Prostate gland (tissue), 2 donors: ENCODE measurements around the gene SH2D3A. TPM values are rescaled to one million over a fixed set of nuclear protein-coding genes. Genes with fewer than 3 reads are reported as not detected.
"Not testable (repeated sequence)": the region's sequence is repeated elsewhere in the genome, so short reads cannot be mapped to it uniquely, and the experiment has no call there.

ENCODE experiments used
- DNase-seq: peaks from one replicate; pipeline ENCODE4 v3.0.0-alpha.2; 2019; ENCODE audit warnings: low spot score
- H3K27ac ChIP-seq, 2 donors: fragments of 200-600 bp; sonication (generic); 2 replicates each; pipeline ENCODE4 v1.5.1; 2017 to 2019
- H3K27me3 ChIP-seq: fragments of 200-600 bp; sonication (generic); replicated peaks from 2 replicates; pipeline ENCODE4 v1.5.1; 2019; ENCODE audit not compliant: insufficient read depth
- H3K36me3 ChIP-seq, 2 donors: fragments of 200-600 bp; sonication (generic); 1 replicate in 1 of 2; 2 replicates in 1 of 2; pipeline versions ENCODE4 v1.5.1 to v1.8.1; 2017 to 2019
- H3K4me1 ChIP-seq: fragments of 200-600 bp; sonication (generic); replicated peaks from 2 replicates; pipeline ENCODE4 v1.5.1; 2019
- H3K4me3 ChIP-seq, 2 donors: fragments of 200-600 bp; sonication (generic); 2 replicates each; pipeline ENCODE4 v1.5.1; 2017 to 2019
- H3K9me3 ChIP-seq: fragments of 200-600 bp; sonication (generic); 2 replicates; pipeline ENCODE4 v1.5.1; 2017
- POLR2A ChIP-seq: fragments of 450-650 bp; IDR thresholded peaks from one replicate; pipeline ENCODE4 v1.6.1; 2016; ENCODE audit warnings: antibody characterized with exemption, mild to moderate bottlenecking
- POLR2AphosphoS5 ChIP-seq: sonication (generic); formaldehyde crosslinking; IDR thresholded peaks from one replicate; pipeline ENCODE4 v1.6.1; 2017; ENCODE audit warnings: antibody characterized with exemption
- WGBS: methylation state at CpG from one replicate; pipeline ENCODE4 v1.1.5; 2018; 5-methylcytosine and 5-hydroxymethylcytosine counted together
- intact Hi-C: fragments of 100-400 bp; cut with DNase I; formaldehyde crosslinking; loops from one replicate; pipeline ENCODE4 v1.14.2; 2022
- total RNA-seq, 2 donors: library from RNA; depleted of rRNA; stranded (reverse); fragments of >200 nt; gene quantifications; one replicate each; pipeline ENCODE4 v1.1.0, GENCODE V29; 2016
- TF ChIP-seq, protein P1 (sequence below), 4 experiments: fragments of 200-600 bp in 2 of 4; fragments of 450-650 bp in 2 of 4; sonication (generic) in 2 of 4; IDR thresholded peaks; 1 replicate in 3 of 4; 2 replicates in 1 of 4; pipeline ENCODE4 v1.5.1; 2016 to 2019; ENCODE audit warnings: antibody characterized with exemption in 4 of 4, mild to moderate bottlenecking in 2 of 4, moderate library complexity in 2 of 4

Gene SH2D3A
- total RNA-seq, 2 donors from 2014 or later = 35.5 to 45.1 TPM

DNA sequence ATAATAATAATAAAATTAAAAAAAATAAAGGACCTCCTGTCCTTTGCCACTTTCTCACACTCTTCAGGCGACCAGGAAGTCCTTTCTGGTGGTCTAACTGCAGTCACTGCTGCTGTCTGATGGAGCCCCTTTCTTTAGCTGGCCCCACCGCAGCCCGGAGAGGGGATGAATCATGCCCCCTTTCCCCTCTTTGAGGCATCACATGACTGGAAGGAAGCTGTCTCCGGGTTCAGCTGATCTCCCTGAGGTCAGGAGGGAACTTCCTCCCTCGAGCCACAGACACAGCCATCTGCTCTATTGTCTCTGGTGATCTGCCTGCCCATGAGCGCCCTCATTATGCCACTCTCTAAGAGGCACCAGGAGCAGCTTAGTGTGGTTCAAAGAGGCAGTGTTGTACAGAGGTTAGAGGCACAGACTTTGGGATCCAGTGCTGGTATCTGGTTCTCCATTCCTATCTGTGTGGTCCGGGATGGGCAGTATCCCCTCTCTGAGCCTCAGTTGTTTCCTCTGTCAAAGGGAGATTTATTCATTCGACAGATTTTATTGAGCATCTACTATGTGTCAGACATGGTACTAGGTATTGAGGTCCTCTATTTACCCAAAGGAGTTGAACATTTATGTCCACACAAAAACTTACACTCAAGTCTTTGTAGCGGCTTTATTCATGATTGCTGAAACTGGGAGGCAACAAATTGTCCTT, 35.3 kb upstream of the SH2D3A start:
- no peak overlapping the region for H3K27ac ChIP-seq
- no peaks in the 10 kb centered on the region for H3K36me3 ChIP-seq
- H3K9me3 ChIP-seq = no peaks in the 10 kb centered on the region
- no peaks in the 10 kb centered on the region for H3K4me1 ChIP-seq
- 72% methylated on average over 9 of the region's 9 CpGs for WGBS
- TF ChIP-seq POLR2AphosphoS5 (no peak), POLR2A (no peak)
- TF ChIP-seq, protein P1, sequence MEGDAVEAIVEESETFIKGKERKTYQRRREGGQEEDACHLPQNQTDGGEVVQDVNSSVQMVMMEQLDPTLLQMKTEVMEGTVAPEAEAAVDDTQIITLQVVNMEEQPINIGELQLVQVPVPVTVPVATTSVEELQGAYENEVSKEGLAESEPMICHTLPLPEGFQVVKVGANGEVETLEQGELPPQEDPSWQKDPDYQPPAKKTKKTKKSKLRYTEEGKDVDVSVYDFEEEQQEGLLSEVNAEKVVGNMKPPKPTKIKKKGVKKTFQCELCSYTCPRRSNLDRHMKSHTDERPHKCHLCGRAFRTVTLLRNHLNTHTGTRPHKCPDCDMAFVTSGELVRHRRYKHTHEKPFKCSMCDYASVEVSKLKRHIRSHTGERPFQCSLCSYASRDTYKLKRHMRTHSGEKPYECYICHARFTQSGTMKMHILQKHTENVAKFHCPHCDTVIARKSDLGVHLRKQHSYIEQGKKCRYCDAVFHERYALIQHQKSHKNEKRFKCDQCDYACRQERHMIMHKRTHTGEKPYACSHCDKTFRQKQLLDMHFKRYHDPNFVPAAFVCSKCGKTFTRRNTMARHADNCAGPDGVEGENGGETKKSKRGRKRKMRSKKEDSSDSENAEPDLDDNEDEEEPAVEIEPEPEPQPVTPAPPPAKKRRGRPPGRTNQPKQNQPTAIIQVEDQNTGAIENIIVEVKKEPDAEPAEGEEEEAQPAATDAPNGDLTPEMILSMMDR (IDR thresholded peaks at IDR 0.05) = no peak
- DNase-seq = no peak
- no peaks in the 10 kb centered on the region for H3K27me3 ChIP-seq
- no peak overlapping the region for H3K4me3 ChIP-seq
- intact Hi-C loops = no loop called here

DNA sequence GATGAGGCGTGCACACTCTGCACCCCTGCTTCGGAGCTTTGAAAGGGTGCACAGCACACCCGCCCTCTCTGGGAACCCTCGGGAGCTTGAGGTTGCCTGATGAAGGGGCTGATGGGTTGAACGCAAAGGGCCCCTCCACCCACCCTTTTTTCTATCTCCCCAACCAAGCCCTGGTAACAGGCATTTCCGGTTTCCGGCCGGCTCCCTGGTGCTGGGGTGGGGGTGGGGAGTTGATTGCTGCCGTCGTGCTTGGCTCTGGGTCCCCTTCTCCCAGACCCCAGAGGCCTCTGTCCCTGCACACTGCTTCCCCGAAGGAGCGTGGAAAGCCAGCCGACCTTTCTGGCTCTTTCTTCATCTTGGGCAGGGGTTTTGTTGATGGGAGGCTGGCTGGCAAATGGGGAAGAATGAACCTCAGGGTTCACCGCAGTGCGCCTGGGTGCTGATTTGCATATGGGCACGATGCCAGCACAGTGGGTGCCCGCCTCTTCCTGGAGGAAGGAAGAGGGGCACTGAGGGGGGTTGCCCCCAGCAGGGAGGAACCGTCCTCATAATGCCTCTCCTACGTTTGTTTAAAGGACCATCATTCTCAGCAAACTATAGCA, 34.4 kb upstream of the SH2D3A start:
- no peak overlapping the region for H3K27ac ChIP-seq
- H3K9me3 ChIP-seq = no peaks in the 10 kb centered on the region
- TF ChIP-seq, protein P1 (IDR thresholded peaks at IDR 0.05) = no peak
- TF ChIP-seq POLR2AphosphoS5 (no peak), POLR2A (no peak)
- no peaks in the 10 kb centered on the region for H3K27me3 ChIP-seq
- peak; percentile 22 for DNase-seq
- no peaks in the 10 kb centered on the region for H3K36me3 ChIP-seq
- intact Hi-C loops = no loop called here
- 9% methylated on average over 19 of the region's 19 CpGs for WGBS
- H3K4me1 ChIP-seq = no peaks in the 10 kb centered on the region
- no peak overlapping the region for H3K4me3 ChIP-seq

DNA sequence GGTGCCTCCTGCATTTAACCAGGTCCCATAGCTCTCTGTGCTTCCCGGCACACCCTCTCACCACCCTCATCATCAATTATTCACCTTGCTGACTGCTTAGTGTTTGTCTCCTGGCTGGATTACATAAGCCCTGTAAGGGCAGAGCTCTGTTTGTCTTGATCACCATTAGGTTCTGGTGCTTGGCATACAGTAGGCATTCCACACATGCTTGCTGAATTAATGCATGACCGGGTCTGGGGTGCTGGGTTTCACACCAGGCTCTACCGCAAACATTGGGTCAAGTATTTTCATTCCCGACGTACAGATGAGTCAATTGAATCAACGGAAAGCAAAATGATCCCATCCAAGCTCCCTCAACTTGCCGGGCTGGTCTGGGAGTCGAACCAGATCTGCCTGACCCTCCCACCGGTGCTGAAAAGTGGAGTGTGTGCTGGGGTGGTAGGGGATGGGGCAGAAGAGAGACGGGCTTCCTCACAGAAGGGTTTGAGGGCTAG, 33.8 kb upstream of the SH2D3A start:
- Histone ChIP-seq H3K4me1 (no peaks in the 10 kb centered on the region), H3K27ac (no peak overlapping the region), H3K36me3 (no peaks in the 10 kb centered on the region), H3K27me3 (no peaks in the 10 kb centered on the region), H3K4me3 (no peak overlapping the region), H3K9me3 (no peaks in the 10 kb centered on the region)
- intact Hi-C loops = no loop called here
- TF ChIP-seq POLR2AphosphoS5 = no peak
- TF ChIP-seq POLR2A = no peak
- TF ChIP-seq, protein P1 (IDR thresholded peaks at IDR 0.05) = no peak
- DNase-seq = no peak
- WGBS = 30% methylated on average over 10 of the region's 10 CpGs

DNA sequence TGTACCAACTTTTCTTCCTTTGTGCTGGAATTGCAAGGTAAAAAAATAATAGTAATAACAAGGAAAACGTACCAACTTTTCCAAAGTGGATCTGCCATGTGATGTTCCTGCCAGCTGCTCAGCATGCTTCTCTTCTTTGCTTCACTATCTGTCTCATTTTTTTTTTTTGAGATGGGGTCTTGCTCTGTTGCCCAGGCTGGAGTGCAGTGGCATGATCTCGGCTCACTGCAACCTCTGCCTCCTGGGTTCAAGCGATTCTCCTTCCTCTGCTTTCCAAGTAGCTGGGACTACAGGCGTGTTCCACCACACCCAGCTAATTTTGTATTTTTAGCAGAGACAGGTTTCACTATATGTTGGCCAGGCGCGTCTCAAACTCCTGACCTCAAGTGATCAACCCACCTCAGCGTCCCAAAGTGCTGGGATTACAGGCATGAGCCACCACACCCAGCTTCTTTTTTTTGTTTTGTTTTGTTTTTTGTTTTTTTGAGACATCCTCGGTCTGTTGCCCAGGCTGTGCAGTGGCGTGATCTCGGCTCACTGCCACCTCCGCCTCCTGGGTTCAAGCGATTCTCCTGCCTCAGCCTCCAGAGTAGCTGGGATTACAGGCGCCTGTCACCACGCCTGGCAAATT, 33.0 kb upstream of the SH2D3A start:
- H3K27me3 ChIP-seq, intact Hi-C loops, H3K4me3 ChIP-seq, H3K36me3 ChIP-seq, H3K9me3 ChIP-seq, H3K4me1 ChIP-seq, DNase-seq: not testable (repeated sequence)
- H3K27ac ChIP-seq = peak overlapping the region in 1 of 2 donors; percentile 2
- WGBS = 84% methylated on average over 14 of the region's 14 CpGs

DNA sequence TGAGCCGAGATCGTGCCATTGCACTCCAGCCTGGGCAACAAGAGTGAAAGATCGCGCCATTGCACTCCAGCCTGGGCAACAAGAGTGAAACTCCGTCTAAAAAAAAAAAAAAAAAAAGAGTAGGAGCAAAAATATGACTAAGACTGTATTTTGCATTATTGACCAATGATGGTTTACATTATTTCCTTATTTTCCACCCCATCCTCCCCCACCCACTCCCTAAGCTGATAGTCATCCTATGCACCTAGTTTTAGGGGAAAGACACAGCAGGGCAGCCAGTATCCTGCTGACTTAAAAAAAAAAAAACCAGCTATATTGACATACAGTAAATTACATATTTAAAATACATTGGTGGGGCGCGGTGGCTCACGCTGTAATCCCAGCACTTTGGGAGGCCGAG, 30.4 kb upstream of the SH2D3A start:
- H3K4me3 ChIP-seq = no peak overlapping the region
- H3K9me3 ChIP-seq = no peaks in the 10 kb centered on the region
- no peaks in the 10 kb centered on the region for H3K27me3 ChIP-seq
- intact Hi-C loops = no loop called here
- no peak for DNase-seq
- no peaks in the 10 kb centered on the region for H3K36me3 ChIP-seq
- no peak for TF ChIP-seq POLR2AphosphoS5
- TF ChIP-seq POLR2A = no peak
- TF ChIP-seq, protein P1 (IDR thresholded peaks at IDR 0.05) = no peak
- H3K27ac ChIP-seq = no peak overlapping the region
- H3K4me1 ChIP-seq = no peaks in the 10 kb centered on the region
- 81% methylated on average over 9 of the region's 9 CpGs for WGBS
